Right cardiac atrium (tissue), 5 donors: ENCODE data around the gene TMPRSS9. TPM values are rescaled to one million over a fixed set of nuclear protein-coding genes. Genes with fewer than 3 reads are reported as not detected.

Source experiments
- ATAC-seq, 2 donors: fragments of 200-7000 bp; cut with Tn5 transposase; one replicate each; pipeline versions ENCODE4 v1.8.0 to v1.9.1; 2020; ENCODE audit warnings: moderate library complexity in 2 of 2, mild to moderate bottlenecking in 1 of 2
- DNase-seq, 3 donors: peaks; one replicate each; pipeline ENCODE4 v3.0.0-alpha.2; 2020
- H3K27ac ChIP-seq: one replicate; pipeline ENCODE4 v1.5.1; 2013; ENCODE audit warnings: mild to moderate bottlenecking, low read length, control low read depth, moderate library complexity
- H3K27me3 ChIP-seq: one replicate; pipeline ENCODE4 v1.6.1; 2013; ENCODE audit not compliant: control insufficient read depth, insufficient read depth
- H3K4me1 ChIP-seq: one replicate; pipeline ENCODE4 v1.6.1; 2013; ENCODE audit warnings: low read length; ENCODE audit not compliant: control insufficient read depth, insufficient read depth
- H3K4me3 ChIP-seq: one replicate; pipeline ENCODE4 v1.5.1; 2013; ENCODE audit warnings: low read length, control low read depth
- H3K9me3 ChIP-seq: one replicate; pipeline ENCODE4 v1.6.1; 2013; ENCODE audit warnings: low read length; ENCODE audit not compliant: control insufficient read depth
- WGBS: extraction: QIAGEN DNeasy Blood & Tissue Kit; methylation state at CpG from one replicate; pipeline ENCODE4 v1.1.7; 2013; 5-methylcytosine and 5-hydroxymethylcytosine counted together
- intact Hi-C, 4 donors: fragments of 100-400 bp; cut with DNase I; formaldehyde crosslinking; loops; one replicate each; pipeline versions ENCODE4 v1.11.0 to v1.14.0; 2022 to 2023
- polyA plus RNA-seq: library from polyadenylated mRNA; stranded (reverse); fragments of 200-250 nt; gene quantifications from one replicate; pipeline ENCODE4 v1.2.3, GENCODE V29; 2013
- total RNA-seq, 4 donors: library from RNA; stranded (reverse); fragmentation: NEBNext Ultra II Directional; extraction: Animal tissue kit (Norgen Biotek cat#: 25700); gene quantifications; one replicate each; pipeline ENCODE4 v1.2.1, GENCODE V29; 2021
- donor health status: healthy with polysubstance abuse.
- donor health status: DM: no; HTN: yes; CAD: no.
- donor health status: DM: no; HTN: no; CAD: no.
- donor health status: DM: no; HTN: yes; CAD: no; lungs with severe emphysema.
- donor health status: DM: yes; HTN: yes; CAD: no.

TMPRSS9 gene
- total and polyA plus RNA-seq, 5 donors, result 0.09 to 0.12 TPM; not detected in 3

DNA sequence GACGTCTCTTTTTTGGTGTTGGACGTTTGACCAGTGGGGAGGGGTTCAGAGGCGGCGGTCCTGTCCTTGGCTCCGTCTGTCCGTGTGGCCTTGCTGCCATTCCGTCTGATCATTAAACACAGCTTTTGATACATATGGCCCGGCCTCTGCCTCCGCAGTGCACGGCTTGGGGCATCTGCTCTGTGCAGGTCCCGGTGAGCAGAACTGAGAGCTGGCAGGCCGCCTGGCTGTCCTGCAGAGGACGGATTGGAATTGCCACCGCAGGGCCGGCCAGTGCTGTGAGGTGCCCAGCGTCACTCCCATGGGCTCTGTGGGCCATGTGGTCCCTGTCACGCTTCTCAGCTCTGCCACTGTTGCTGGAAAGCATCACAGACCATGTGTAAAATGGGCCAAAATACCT lies 5.4 kb upstream of the TMPRSS9 start:
- ATAC-seq (no peak), DNase-seq (peak in 1 of 3 donors; percentile 46)
- Histone ChIP-seq H3K27ac (no peak overlapping the region), H3K4me3 (no peak overlapping the region), H3K27me3 (no peaks in the 10 kb centered on the region), H3K4me1 (no peaks in the 10 kb centered on the region), H3K9me3 (no peaks in the 10 kb centered on the region)
- intact Hi-C loops, result no loop called here
- 91% methylated on average over 17 of the region's 17 CpGs for WGBS

DNA sequence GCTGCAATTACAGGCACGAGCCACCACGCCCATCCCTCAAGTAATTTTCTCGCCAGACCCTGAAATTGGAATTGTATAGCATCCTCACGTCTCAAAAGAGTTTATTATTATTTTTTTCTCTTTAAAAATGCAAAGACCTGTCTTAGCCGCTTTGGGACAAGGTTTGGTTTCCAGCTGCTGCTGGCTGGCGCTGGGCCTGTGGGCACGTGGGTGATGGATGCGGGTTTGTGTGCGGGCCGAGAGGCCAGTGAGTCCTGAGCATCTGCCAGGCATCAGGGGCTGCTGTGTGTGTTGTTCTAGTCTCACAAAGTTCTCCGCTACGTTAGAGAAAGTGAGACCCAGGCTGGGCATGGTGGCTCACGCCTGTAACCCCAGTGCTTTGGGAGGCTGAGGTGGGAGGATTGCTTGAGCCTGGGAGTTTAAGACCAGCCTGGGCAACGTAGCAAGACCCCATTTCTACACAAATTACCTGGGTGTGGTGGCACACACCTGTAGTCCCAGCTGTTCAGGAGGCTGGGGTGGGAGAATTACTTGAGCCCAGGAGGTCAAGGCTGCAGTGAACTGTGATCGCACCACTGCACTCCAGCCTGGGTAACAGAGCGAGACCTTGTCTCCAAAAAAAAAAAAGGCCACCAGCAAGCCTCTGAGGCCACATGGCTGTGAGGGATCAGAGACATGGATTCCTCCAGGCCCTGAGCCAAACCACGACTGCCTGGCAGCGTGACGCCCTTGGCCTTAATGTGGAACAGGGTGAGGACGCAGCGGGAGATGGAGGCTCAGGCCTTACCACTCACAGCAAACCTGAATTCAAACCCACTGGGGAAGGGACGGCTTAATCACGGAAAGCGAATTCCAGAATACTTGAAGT lies 4.7 kb upstream of the TMPRSS9 start:
- Histone ChIP-seq H3K4me3 (no peak overlapping the region), H3K4me1 (no peaks in the 10 kb centered on the region), H3K9me3 (no peaks in the 10 kb centered on the region), H3K27me3 (no peaks in the 10 kb centered on the region), H3K27ac (no peak overlapping the region)
- intact Hi-C loops, result no loop called here
- WGBS, result 87% methylated on average over 24 of the region's 24 CpGs
- ATAC-seq, result no peak
- no peak for DNase-seq

DNA sequence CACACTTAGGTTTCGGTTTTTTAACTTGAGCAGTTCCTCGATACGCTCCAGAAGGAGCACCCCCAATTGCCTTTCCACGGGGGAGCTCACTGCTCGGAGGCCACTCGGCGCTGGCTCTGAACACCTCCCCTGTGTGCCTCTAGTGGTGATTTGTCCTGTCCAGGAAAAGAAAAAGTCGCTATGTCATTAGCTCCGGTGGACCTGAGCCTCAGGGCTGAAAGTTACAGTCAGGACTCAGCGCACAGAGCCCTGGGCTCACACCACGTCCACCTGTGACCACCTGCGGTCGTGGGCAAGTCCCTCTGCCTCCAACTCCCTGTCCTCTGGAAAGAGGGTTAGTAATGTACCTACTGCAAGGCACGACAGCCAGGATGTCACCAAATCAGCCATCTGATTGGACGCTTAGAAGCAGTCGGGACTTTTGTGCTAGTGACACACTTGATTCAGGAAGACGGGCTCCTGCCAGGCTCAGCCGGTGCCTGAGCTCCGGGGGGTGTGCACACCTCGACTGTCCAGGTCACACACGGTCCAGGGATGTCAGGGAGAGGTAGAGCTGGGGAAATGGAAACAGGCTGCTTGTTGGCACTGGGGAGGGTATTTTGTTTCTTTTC lies 3.9 kb upstream of the TMPRSS9 start:
- WGBS, result 79% methylated on average over 21 of the region's 21 CpGs
- intact Hi-C loops, result no loop called here
- no peak for ATAC-seq

DNA sequence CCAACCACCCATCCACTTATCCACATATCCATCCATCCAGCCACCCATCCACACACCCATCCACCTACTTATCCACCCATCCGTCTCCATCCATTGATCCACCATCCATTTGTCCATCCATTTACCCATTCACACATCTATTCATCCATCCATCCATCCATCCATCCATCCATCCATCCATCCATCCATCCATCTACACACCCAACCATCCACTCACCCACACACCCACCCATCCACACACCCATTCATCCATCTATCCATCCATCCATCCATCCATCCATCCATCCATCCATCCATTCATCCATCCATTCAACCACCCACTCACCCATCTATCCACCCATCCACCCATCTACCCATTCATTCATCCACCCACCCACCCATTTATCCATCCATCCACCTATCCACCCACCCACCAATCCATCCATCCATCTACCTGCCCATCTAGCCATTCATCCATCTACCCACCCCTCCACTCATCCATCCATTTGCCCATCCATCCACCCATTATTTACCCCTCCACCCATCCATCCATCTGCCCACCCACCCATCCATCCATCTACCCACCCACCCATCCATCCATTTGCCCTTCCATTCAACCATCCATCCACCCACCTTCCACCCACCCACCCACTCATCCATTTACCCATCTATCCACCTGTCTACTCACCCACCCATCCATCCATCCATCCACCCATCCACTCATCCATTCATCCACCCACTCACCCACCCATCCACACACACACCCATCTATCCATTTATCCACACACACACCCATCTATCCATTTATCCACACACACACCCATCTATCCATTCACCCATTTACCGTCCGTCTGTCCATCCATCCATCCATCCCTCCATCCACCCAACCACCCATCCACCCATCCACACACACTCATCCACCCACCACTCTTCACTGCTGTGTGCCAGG lies 2.5 kb upstream of the TMPRSS9 start:
- WGBS, result 97% methylated on average over 3 of the region's 3 CpGs
- ATAC-seq, result no peak
- DNase-seq, result no peak

More for the DNA sequence above, 3.9 kb upstream of the TMPRSS9 start:
- Histone ChIP-seq H3K27ac (no peak overlapping the region), H3K9me3 (no peaks in the 10 kb centered on the region), H3K4me3 (no peak overlapping the region), H3K4me1 (no peaks in the 10 kb centered on the region), H3K27me3 (no peaks in the 10 kb centered on the region)
- no peak for DNase-seq

DNA sequence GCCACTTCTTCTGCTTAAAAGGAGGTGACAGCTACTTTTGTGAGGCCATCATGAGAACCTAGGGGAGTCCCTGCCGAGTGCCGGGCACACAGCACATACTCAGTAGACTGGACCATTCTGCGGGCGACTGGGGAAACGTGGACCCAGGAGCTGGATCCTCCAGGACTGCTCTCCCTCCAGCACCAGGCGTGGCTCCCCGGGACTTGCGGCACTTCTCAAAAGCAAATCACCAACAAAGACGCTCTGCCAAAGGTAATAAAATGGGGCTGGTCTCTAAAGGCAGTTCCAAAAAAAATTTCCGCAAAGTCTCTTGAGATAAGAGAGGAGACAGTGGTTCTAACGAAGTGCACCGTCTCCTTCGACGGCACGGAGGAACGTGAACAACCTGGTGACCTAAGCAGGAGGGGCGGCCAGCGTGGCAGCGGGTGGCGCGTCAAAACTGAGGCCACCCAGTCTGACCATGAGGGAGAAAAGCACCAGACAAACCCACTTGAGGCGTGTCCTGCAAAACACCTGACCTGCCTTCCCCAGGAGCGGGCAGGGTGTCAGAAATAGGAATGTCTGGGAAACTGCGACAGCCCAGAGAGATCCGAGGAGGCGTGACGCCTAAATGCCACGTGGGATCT lies 1.4 kb upstream of the TMPRSS9 start:
- no peak for DNase-seq
- no peak overlapping the region for H3K4me3 ChIP-seq
- no peak overlapping the region for H3K27ac ChIP-seq
- 73% methylated on average over 28 of the region's 28 CpGs for WGBS
- intact Hi-C loops, result no loop called here
- no peaks in the 10 kb centered on the region for H3K4me1 ChIP-seq
- no peaks in the 10 kb centered on the region for H3K9me3 ChIP-seq
- no peaks in the 10 kb centered on the region for H3K27me3 ChIP-seq
- ATAC-seq, result no peak

More for the DNA sequence above, 2.5 kb upstream of the TMPRSS9 start:
- intact Hi-C loops, result no loop called here
- no peak overlapping the region for H3K4me3 ChIP-seq
- H3K9me3 ChIP-seq, result no peaks in the 10 kb centered on the region
- no peaks in the 10 kb centered on the region for H3K27me3 ChIP-seq
- no peaks in the 10 kb centered on the region for H3K4me1 ChIP-seq
- no peak overlapping the region for H3K27ac ChIP-seq

DNA sequence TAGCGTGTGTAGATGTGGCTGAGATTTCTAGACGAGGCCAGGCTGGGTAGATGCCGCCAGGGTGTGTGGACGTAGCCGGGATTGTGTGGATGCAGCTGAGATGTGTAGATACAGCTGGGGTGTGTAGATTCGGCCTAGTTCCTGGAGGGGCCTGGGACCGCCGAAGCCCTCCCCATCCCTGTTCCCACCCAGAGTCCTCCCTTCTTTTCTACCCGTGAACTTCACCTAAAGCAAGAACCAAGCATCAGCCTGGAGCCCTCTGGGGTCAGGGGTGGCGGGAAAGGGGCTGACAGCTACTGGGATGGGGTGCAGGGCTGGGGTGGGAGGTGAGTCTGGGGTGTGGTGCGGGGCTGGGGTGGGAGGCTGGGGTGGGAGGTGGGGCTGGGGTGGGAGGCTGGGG lies 768 bp downstream of the TMPRSS9 start:
- Histone ChIP-seq H3K4me3 (no peak overlapping the region), H3K4me1 (no peaks in the 10 kb centered on the region), H3K9me3 (no peaks in the 10 kb centered on the region), H3K27ac (no peak overlapping the region), H3K27me3 (no peaks in the 10 kb centered on the region)
- intact Hi-C loops, result no loop called here
- ATAC-seq (no peak), DNase-seq (no peak)
- WGBS, result 60% methylated on average over 11 of the region's 11 CpGs

DNA sequence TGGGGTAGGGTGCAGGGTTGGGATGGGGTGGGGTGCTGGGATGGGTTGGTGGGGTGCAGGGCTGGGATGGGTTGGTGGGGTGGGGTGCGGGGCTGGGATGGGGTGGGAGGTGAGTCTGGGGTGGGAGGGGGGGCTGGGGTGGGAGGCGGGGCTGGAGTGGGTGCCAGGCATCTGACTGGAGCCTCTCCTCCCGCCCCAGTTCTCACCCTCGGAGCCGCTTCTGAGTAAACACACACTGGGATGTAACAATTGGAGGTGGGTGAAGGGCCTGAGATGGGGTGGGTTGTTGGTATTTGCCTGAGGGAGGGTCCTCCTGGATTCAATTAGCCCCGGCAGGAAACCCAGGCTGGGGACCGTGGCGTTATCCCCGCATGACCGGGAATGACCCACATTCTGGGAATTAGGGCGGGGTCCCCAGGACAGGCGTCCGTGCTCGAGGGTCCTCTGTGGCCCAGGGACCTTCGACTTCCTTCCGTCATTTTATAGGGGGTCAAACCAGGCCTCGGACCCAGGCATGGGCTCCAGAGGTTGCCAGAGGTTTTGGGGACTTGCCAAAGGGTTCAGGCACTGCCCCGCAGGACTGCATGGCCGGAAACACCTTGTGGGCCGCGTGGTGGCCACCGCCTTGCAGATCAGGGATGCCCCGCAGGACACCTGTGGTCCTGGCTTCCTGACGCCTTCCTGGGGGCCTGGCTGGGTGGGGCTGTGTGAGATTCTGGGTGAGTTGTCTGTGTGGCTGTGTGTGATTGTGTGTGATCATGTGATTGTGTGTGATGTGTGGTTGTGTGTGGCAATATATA lies 1.4 kb downstream of the TMPRSS9 start:
- no peak overlapping the region for H3K27ac ChIP-seq
- H3K27me3 ChIP-seq, result no peaks in the 10 kb centered on the region
- ATAC-seq (no peak), DNase-seq (no peak)
- no peaks in the 10 kb centered on the region for H3K9me3 ChIP-seq
- H3K4me1 ChIP-seq, result no peaks in the 10 kb centered on the region
- no peak overlapping the region for H3K4me3 ChIP-seq
- intact Hi-C loops, result no loop called here
- 34% methylated on average over 24 of the region's 24 CpGs for WGBS

DNA sequence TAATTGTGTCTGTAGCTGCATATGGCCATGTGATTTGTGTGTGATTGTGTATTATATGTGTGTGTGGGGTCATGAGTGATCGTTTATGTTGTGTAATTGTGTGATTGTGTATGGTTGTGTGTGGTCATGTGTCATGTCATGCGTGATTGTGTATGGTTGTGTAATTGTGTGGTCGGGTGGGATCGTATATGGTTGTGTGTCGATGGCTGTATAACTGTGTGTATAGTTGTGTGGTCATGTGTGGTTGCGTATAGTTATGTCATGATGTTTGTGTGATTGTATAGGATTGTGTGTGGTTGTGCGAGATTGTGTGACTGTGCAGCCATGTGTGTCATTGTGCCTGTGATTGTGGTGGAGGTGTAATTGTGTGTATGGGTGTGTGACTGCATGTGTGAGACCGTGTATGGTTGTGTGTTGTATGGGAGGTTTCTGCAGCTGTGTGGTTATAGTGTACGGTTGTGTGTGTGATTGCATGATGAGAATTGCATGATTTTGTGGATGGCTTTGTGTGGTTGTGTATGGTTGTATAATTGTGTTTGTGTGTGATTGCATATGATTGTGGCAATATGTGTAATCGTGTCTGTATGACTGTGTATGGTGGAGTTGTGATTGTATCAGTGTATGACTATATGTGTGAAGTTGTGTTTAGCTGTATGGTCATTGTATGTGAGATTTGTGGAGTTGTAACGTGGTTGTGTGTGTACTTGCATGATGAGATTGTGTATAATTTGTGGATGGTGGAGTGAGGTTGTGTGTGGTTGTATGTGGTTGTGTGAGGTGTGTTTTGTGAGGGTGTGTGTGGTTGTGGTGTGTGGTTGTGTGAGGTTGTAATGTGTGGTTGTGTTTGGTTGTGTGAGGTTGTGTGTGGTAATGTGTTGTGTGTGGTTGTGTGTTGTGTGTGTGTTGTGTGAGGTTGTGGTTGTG lies 2.2 kb downstream of the TMPRSS9 start:
- WGBS, result 91% methylated on average over 11 of the region's 11 CpGs
- ATAC-seq (no peak), DNase-seq (no peak)
- Histone ChIP-seq H3K4me1 (no peaks in the 10 kb centered on the region), H3K4me3 (no peak overlapping the region), H3K27me3 (no peaks in the 10 kb centered on the region), H3K27ac (no peak overlapping the region), H3K9me3 (no peaks in the 10 kb centered on the region)
- intact Hi-C loops, result no loop called here

DNA sequence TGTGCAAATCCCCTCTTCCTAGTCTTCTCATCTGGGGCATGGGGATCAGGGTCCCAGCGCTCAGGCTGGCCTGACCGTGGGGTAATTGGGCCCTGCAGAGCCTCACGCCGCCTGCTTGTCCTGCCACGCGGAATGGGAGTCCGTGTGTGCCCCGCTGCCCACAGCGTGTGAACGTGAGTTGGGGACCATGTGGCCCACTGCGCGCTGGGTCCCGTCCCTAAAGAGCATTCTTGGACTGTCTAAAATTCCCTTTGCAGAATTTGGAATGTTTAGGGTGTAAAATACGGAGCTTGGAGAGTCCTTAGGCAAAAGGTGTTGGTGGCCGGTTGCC lies 2.9 kb downstream of the TMPRSS9 start:
- no peaks in the 10 kb centered on the region for H3K27me3 ChIP-seq
- DNase-seq (no peak), ATAC-seq (no peak)
- H3K4me3 ChIP-seq, result no peak overlapping the region
- H3K4me1 ChIP-seq, result no peaks in the 10 kb centered on the region
- intact Hi-C loops, result no loop called here
- H3K27ac ChIP-seq, result no peak overlapping the region
- no peaks in the 10 kb centered on the region for H3K9me3 ChIP-seq
- 85% methylated on average over 15 of the region's 15 CpGs for WGBS
